GM21717 (cell line): ENCODE measurements around the gene SMARCC2.
"Not testable (repeated sequence)": the region's sequence is repeated elsewhere in the genome, so short reads cannot be mapped to it uniquely, and the experiment has no call there.

Experiments
- ATAC-seq: cut with Tn5 transposase; IDR thresholded peaks from one replicate; pipeline ENCODE4 v1.9.1; 2021; ENCODE audit warnings: mild to moderate bottlenecking, moderate library complexity; ENCODE audit not compliant: unreplicated experiment

SMARCC2 gene

DNA sequence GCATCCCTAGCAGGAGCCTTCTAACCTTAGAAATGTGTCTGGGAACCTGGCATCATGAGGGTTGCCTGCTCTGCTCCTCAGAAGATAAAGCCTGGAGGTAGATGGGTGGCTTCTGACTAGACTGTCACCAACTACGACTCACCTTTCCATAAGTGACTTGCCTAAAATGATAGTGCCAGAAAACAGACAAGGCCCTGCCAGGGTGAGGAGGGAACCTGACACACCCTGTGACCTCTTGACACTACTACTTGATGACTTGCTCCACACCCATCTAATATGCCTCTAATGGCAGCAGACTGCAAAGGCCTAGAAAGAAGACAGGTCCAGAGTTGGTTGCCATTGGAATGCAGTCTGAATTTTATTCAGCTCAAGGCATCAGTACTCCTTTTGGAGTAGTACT is 23.1 kb upstream of the SMARCC2 start:
- ATAC-seq, result no peak

DNA sequence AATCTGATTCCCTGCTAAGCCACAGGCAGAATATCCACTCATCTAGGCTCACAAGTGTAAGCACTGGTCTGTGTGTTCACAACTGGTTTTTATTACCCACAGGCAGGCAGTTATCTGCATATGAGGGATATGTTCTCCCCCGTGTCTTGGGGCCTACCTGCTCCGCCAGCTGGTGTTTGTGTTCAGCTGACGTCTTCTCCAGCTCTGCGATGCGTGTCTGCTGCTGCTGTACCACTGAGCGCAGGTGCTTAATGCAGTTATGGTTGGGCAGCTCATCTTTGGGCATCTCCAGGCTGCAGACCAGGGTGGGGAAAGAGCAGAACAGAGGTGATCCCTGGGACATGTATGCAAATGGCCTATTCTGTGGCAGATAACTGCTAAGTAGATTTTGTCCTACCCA is 18.7 kb upstream of the SMARCC2 start:
- ATAC-seq, result no peak

DNA sequence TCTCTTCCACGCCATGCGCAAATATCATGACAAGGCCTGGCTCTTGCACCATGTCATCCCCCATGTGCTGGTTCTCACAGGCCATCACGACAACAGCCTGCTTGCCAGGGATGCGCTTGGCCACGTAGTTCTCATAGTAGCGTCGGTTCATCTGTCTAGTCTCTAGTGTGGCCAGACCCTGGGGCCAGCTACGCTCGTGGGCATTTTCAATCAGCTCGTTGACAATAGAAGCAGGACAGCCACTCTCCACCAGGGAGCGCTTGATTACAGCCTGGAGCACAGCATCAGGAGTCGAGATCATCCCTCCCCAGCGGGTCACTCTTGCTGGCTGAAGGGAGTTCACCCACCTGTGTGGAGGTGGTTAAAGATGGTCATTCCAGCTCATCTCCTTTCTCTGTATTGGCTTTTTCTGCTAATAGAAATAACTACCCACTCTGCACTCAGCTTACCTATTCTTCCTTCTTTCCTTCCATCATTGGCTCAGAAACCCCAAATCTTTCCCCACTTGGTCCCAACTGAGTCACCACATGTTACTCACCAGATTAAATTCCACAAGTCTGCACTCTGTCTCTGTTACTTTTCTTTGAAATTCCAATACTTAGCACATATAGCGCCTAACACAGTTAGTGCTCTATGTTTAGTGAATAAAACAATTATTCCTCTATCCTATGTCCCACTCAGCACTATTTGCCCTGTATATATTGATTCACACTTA is 17.3 kb upstream of the SMARCC2 start:
- ATAC-seq, result no peak

DNA sequence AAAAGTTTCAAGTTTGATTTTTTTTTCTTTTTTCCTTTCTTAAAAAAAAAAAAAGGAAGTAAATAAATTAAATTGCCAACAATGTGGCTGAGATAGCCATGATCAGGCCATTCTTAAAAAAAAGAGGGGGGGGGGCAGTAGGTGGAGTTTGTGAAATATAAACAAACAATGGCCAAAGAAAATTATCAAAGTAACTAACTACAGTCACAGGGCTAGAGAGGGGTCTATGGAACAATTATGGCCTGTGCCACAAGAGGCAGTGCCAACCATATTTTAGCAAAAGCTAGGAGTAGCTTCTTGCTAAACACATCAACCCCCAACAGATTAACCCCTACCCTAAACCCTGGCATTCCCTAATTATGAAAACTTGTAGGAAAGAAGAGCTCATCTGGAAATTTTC is 16.2 kb upstream of the SMARCC2 start:
- no peak for ATAC-seq

DNA sequence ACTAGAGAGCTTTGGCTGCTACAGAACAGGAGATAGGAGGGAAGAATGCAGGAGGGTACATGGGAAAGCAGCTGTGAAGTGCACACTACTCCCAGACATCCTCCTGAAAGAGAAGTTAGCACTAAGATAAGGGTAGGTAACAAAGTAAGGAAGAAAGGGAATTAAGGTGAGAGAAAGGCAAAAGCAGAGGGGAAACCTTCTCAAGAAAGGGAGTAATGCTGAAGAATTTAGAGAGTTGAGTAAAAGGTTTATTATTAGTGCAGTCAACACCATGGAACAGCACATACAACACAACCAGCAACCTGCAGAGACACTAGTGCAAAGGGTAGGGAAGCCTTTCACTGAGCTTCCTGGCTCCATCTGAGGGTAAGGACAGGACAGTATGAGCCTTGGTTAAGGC is 15.0 kb upstream of the SMARCC2 start:
- ATAC-seq, result no peak

DNA sequence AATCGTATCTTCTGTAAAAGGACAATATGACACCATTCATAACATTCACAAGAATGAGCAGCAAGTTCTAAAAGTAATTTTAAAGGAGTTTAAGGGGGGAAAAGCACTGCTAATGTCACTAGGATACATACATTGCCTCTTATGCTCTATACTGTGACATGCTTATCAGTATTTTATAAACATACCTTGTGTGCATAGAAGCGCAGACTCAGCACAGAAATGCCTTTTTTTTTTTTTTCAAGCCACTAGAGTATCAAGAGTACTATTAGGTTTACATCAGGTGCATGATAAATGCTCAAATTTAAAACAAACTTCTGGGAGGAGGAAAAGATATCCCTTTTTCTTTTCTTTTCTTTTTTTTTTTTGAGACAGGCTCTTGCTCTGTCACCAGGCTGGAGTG is 13.6 kb upstream of the SMARCC2 start:
- no peak for ATAC-seq

DNA sequence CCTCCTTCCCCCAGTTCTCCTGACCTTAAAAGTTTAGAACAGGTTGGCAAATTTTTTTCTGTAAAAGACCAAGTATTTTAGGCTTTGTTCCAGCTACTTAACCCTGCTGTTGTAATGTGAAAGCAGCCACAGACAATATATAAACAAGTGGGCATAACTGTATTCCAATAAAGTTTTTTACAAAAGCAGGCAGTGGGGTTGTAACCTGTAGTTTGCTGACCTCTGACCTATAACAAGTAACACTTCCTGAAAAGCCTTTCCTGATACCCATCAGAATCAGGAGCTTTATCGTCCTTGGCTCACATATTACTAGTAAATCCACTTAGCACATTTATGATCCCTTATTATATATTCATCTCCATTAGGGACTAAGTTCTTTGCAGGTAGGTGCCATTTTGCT is 13.1 kb upstream of the SMARCC2 start:
- ATAC-seq, result no peak

DNA sequence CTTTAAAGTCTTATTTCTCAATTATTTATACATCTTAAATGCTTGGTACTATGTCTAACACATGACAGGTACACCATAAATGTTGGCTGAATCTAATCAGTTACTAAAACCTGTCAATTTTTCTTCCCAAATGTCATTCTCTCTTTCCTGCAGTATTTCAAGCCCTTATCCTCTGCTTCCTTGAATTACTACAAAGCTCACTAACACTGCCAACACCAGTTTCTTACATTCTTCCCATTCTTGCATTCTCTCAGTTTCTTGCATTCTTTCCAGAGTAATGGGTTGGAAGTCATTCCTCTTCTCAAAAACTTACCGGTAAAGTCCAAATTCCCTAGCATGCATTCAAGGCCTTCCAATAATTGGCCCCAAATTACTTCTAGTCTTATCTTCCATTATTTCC is 9.6 kb upstream of the SMARCC2 start:
- ATAC-seq, result no peak

DNA sequence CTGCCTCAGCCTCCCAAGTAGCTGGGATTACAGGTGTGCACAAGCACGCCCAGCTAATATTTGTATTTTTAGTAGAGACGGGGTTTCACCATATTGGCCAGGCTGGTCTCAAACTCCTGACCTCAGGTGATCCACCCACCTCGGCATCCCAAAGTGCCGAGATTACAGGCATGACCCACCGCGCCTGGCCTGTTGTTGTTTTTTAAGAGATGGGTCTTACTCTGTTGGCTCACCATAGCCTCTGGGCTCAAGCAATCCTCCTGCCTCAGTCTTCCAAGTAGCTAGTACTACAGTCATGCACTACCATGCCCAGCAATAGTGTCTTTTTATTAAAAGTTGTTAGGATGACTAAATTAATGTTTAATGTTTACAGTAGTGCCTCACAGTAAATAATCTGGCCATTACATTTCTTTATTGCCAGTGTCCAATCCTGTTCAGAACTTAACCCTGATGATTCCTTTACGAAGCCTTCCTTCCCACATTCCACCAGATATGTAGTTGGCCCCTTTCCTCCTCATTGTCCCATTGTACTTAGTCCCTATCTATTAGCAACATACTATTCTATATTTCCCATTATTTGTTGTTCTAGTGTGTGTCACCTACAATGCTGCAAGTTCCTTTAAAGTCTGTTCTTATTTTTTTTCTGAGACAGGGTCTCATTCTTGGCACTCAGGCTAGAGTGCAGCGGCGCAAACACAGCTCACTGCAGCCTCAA is 8.8 kb upstream of the SMARCC2 start:
- ATAC-seq, result no peak

DNA sequence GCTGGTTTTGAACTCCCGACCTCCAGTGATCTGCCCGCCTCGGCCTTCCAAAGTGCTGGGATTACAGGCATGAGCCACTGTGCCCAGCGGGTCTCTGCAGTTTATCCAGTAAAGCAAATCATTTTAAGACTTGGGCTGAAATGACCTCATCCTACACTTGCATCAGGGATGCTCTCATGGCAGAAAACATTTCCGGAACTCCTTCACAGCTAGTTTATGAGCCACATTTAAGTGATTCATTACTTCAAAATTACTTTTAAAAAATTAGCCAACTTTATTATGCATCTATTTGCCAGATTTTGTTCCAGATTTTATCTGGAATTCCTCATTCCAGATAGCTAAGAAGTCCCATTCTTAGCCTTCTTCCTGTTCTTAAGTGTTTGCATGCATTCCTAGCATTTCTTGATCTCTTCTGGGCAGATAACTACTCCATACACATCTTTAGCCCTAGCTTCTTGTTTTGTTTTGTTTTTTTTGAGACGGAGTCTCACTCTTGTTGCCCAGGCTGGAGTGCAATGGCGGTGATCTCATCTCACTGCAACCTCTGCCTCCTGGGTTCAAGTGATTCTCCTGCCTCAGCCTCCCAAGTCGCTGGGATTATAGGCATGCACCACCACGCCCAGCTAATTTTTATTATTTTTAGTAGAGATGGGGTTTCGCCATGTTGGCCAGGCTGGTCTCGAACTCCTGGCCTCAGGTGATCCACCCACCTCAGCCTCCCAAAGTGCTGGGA is 7.7 kb upstream of the SMARCC2 start:
- ATAC-seq, result not testable (repeated sequence)

DNA sequence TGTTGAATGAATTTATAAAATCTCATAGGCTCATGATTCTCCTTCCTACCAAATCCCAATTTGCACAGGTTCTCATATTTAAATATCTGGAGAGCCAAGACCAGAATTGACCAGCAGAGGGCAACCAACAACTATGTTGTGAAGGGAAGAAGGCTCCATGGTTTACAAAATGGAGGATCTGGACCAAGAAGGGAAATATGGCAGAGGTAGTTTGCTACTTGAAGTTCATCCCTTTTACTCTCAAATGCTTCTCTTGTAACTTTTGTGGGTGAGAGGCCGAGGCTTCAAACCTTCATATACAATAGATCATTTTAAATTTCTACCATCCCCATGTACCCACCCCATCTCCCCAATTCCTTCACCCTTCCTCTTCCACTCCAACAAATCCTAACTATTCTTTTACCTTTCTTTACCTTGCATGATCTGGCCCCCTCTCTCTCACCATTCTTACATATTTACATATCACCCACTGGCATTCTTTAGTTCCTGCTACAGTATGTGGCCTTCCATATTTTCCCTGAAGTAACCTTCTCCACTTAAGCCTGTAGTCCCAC is 3.8 kb upstream of the SMARCC2 start:
- ATAC-seq, result no peak

DNA sequence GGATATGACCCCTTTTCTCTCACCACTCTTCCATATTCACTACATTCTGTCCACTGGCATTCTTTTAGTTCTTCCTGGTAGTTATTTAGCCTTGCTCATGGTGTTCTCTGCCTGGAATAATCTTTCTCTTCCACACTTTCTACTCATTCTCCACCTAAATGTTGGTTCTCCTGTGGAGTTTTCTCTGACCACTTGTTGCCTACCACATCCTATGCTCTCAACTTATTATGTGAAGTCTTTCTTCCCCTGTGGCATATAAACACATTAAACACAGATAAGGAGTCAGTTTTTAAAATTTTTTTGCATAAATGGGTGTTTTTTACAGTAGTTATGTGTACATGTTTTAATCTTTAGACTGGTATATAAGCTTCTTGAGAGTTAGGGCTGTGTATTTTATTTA is 3.3 kb upstream of the SMARCC2 start:
- no peak for ATAC-seq

DNA sequence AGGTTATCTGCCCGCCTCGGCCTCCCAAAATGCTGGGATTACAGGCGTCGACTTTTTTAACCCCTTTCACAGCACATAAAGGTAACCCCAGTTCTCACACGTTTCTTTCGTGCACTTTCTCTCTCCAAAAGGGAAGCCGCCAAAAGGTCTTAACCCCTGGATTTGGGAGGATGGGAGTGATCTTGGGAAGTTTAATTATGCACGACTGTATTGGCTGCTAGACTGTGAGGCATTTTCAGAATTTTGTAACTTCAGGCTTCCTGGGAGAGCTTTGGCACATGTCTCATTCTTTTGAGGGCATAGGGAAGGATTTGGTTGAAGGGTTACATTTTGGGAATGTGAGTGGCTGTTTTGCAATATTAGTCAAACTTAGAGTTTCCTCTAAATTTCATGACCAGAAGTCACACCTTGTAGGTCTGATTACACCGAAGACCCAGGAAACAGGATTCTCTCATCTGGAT is 1.4 kb upstream of the SMARCC2 start:
- ATAC-seq, result no peak

DNA sequence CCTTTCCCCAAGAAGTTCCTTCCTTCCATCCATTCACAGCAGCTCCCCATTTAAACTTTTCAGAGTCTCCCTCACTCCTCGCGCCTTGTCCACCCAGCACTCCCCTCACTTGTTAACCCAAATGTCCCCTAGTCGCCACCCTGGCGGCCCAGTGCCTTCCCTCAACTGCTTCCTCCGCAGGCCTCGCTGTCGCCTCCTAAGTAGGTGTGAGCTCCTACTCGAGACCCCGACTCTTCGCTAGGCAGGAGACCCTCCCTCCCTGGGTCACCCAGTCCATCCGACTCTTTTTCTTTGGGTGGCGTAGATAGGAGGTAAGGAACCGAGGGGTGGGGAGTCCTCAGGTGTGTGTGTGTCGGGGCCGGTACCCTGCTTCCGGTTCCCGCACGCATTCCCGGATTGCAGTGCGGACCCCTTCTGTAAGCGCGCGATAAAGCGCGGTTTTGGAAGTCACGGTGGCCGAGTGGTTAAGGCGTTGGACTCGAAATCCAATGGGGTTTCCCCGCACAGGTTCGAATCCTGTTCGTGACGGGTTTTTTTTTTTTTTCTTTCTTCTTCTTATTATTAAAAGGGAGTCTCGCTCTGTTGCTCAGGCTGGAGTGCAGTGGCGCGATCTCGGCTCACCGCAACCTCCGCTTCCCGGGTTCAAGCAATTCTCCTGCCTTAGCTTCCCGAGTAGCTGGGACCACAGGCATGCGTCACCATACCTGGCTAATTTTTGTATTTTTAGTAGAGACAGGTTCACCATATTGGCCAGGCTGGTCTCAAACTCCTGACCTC is 823 bp upstream of the SMARCC2 start:
- ATAC-seq, result peak; percentile 35

DNA sequence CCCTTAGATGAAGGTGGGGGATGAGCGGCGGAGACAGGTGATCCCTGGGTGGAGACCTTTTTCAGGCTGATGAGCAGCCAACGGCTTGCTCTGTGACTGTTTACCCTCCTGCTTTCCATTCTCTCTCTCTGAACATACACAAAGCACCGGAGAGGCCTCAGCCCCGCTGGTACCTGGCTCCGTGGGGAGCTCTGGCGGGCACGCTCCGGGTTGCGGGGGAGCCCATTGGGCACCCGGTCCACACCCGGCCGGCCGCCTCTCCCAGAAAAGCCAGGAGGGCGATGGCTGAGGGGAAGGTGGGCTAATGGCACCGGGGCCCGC is 545 bp downstream of the SMARCC2 start:
- ATAC-seq, result no peak

DNA sequence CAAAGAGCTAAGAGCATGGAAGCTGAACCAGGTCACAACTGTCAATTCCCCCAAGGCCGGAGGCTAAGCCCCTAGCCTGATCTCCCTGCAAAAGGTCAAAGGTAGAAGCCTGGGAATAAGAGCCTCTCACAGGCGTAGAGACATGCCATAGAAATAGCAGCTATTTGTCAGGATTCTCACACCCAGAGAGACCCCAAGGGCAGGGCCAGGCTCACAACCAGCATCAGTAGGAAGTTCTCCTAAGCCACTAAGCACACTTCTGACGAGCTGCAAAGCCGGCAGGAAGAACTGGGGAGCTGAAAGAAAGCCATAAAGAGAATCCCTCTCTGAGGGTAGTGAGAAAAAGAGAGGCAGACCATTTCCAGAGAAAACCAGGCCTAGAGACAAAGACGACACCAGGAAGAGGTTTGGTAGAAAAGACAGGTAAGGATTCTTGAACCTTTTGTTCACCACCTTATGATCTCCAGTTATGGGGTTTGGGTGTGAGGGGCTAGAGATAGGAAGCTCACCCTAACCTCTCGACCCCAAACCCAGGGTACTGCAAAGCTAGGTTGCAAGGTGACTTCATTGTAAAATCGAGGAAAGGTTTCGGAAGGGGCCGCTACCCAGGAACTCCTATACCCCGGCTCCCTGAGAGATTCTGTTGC is 1.0 kb downstream of the SMARCC2 start:
- no peak for ATAC-seq

DNA sequence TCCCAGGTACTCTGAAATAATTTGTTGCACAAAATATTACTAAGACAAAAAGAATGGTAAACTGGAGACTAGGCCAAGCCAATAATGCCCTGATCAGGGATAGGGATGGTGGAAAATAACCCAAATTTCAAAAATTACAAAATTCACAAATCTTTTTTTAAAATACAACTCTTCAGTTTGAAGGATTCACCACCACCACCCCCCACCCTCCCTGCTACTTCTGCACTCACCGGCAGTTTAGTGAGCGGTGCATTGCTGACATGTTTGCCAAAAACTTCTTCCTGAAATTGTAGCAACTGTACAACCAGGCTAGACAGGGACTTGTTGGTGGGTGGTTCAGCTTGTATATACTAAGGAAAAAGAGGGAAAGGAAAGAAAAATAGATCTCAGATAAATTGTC is 2.3 kb downstream of the SMARCC2 start:
- no peak for ATAC-seq

DNA sequence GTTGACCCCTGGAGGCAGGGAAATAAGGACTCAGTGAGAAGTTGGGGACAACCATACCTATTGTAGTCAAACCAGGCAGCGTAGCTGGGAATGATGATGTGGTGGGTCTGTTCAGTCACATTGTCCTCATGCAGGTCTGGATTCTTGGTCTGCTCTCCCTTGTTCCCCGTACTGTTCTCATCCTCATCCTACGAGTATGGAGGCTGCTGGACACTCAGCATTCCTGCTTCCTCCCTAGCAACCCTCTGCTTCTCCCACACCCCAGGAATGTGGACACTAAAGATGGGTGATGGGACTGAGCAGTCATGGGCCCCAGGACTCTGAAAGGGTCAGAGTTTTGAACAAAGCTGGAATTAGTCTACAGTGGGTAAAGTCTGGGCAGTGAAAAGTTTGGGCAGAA is 10.9 kb downstream of the SMARCC2 start:
- no peak for ATAC-seq

DNA sequence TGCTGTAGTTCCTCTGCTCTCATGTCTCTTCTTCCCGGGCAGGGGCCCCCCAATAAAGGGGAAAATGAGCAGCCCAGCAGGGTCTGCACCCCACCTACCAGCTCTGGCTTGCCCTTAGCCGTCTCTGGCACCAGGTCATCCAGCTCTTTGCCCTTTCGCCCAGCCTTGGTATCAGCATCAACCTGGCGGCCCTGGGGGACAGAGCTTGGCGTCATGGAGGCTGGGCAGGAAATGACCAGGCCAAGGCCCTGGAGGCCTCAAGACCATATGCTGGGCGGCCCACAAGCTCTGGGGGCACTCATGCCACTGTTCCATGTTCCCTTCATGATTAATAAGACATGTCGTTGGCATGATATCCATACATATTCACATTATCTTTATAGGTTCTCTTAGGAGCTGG is 16.4 kb downstream of the SMARCC2 start:
- no peak for ATAC-seq

DNA sequence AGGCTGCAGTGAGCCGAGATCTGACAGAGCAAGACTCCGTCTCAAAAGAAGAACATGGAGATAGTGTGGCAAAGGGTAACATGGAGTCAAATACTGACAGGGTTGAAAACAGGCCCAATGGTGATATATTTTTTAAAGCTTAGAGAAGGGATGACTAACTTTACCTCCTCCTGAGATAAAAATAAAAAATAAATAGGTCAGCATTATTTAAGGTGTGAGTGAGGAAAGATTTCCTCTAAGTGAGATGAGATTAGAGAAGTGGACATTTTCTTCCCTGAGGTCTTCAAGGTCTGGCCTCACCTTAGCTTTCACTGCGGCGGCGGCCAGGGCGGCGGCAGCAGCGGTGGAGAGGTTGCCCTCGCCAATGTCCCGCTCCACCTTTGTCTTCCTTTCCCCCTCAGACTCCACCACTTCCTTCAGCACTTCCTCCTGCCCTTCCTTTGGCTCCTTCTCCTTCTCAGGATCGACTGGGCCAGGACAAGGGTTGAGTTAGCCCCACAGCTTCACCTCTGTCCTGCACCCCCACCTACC is 20.0 kb downstream of the SMARCC2 start:
- ATAC-seq, result no peak
